GM12878 (cell line): ENCODE results near the gene NSMCE4A. TPM values are rescaled to one million over a fixed set of nuclear protein-coding genes. Genes with fewer than 3 reads are reported as not detected.

Experiments
- ATAC-seq: fragments of 200-7000 bp; cut with Tn5 transposase; 3 replicates; pipeline ENCODE4 v1.9.1; 2020; ENCODE audit warnings: mild to moderate bottlenecking, moderate library complexity
- BruUV-seq: library from RNA; stranded (reverse); fragments of 400-500 nt; replicated peaks from 2 replicates; lab custom pipeline; 2021; lab: Mats Ljungman, UMichigan
- CTCF ChIA-PET: fragments of 300-600 bp; sonication (Branson Sonifier 250); formaldehyde crosslinking; extraction: SDS; loops from one replicate; lab custom pipeline; 2021; ENCODE audit warnings: inconsistent platforms; lab: Yijun Ruan, JAX
- POLR2A ChIA-PET: fragments of 350-600 bp; formaldehyde crosslinking; extraction: SDS; loops from one replicate; lab custom pipeline; 2021; ENCODE audit warnings: inconsistent platforms; lab: Charles Lee
- RAD21 ChIA-PET: fragments of 300-600 bp; sonication (Branson Sonifier 250); formaldehyde crosslinking; loops from one replicate; lab custom pipeline; 2023; ENCODE audit warnings: antibody characterized with exemption; ENCODE audit not compliant: unreplicated experiment; lab: Charles Lee
- SMC1A ChIA-PET: fragments of 300-600 bp; sonication (Branson Sonifier 250); formaldehyde crosslinking; loops from one replicate; lab custom pipeline; 2023; ENCODE audit not compliant: unreplicated experiment, uncharacterized antibody; lab: Charles Lee
- DNase-seq: peaks from one replicate; pipeline ENCODE4 v3.0.0-alpha.2; 2011; ENCODE audit warnings: low read depth, low spot score
- FAIRE-seq: peaks from 3 replicates; lab custom pipeline; 2011; peaks lifted over from hg19 to GRCh38; lab: Jason Lieb, UNC
- H2AFZ ChIP-seq: 2 replicates; pipeline ENCODE4 v1.6.0; 2011; ENCODE audit warnings: low read depth, low read length, control low read depth; ENCODE audit not compliant: control insufficient read depth
- H3K27ac ChIP-seq: 2 replicates; pipeline ENCODE4 v1.5.1; 2011; ENCODE audit warnings: control low read depth; ENCODE audit not compliant: control insufficient read depth, insufficient read depth
- H3K27me3 ChIP-seq, 2 experiments: replicated peaks in 1 of 2; 2 replicates each; pipeline versions ENCODE4 v1.6.0 to v1.6.1; 2011; ENCODE audit warnings: low read length in 1 of 2; ENCODE audit not compliant: control insufficient read depth in 2 of 2, insufficient read depth in 2 of 2
- H3K36me3 ChIP-seq, 2 experiments: 2 replicates each; pipeline ENCODE4 v1.5.1; 2011; ENCODE audit warnings: low read length in 1 of 2; ENCODE audit not compliant: control insufficient read depth in 2 of 2, insufficient read depth in 2 of 2
- H3K4me1 ChIP-seq: 2 replicates; pipeline ENCODE4 v1.6.1; 2011; ENCODE audit warnings: mild to moderate bottlenecking, low read length, moderate library complexity, mixed read lengths; ENCODE audit not compliant: control insufficient read depth, insufficient read depth
- H3K4me2 ChIP-seq: 2 replicates; pipeline ENCODE4 v1.6.0; 2011; ENCODE audit warnings: control low read depth; ENCODE audit not compliant: control insufficient read depth, insufficient read depth
- H3K4me3 ChIP-seq: fragments of 200-600 bp; sonication (generic); 2 replicates; pipeline ENCODE4 v1.5.1; 2016
- H3K79me2 ChIP-seq: 2 replicates; pipeline ENCODE4 v1.6.0; 2011; ENCODE audit warnings: low read length; ENCODE audit not compliant: control insufficient read depth, insufficient read depth
- H3K9ac ChIP-seq: 2 replicates; pipeline ENCODE4 v1.8.0; 2011; ENCODE audit warnings: low read length, control low read depth, mixed read lengths; ENCODE audit not compliant: control insufficient read depth, insufficient read depth
- H3K9me3 ChIP-seq: replicated peaks from 3 replicates; pipeline ENCODE4 v1.5.1; 2011; ENCODE audit warnings: mild to moderate bottlenecking, low read length; ENCODE audit not compliant: control insufficient read depth, insufficient read depth
- H4K20me1 ChIP-seq: 2 replicates; pipeline ENCODE4 v1.6.0; 2011; ENCODE audit not compliant: control insufficient read depth, insufficient read depth
- BMI1 ChIP-seq: fragments of 450-650 bp; IDR thresholded peaks from 2 replicates; pipeline ENCODE4 v1.6.1; 2016; ENCODE audit warnings: mild to moderate bottlenecking, moderate library complexity, borderline replicate concordance
- CBFB ChIP-seq: IDR thresholded peaks from 2 replicates; pipeline ENCODE4 v1.6.1; 2016; ENCODE audit warnings: antibody characterized with exemption, low read depth
- CBX5 ChIP-seq: sonication (generic); IDR thresholded peaks from 2 replicates; pipeline ENCODE4 v1.6.1; 2016; ENCODE audit warnings: low read depth, moderate library complexity, mild to moderate bottlenecking, inconsistent platforms
- FOXK2 ChIP-seq: fragments of 450-650 bp; IDR thresholded peaks from 2 replicates; pipeline ENCODE4 v1.6.1; 2017; ENCODE audit warnings: mild to moderate bottlenecking, moderate library complexity
- IRF5 ChIP-seq: fragments of 450-650 bp; IDR thresholded peaks from 2 replicates; pipeline ENCODE4 v1.6.1; 2017; ENCODE audit warnings: borderline replicate concordance
- NBN ChIP-seq: fragments of 450-650 bp; IDR thresholded peaks from 2 replicates; pipeline ENCODE4 v1.6.1; 2016
- SMAD1 ChIP-seq: fragments of 450-650 bp; IDR thresholded peaks from 2 replicates; pipeline ENCODE4 v1.6.1; 2018; ENCODE audit warnings: mild to moderate bottlenecking, low read depth; ENCODE audit not compliant: partially characterized antibody
- TAF1 ChIP-seq: IDR thresholded peaks from 2 replicates; pipeline ENCODE4 v1.6.1; 2011; ENCODE audit warnings: mild to moderate bottlenecking, low read depth, low read length, borderline replicate concordance
- WGBS: methylation state at CpG from one replicate; pipeline ENCODE4 v1.1.6; 2016; ENCODE audit warnings: low lambda C conversion rate; ENCODE audit not compliant: insufficient replicate concordance, insufficient coverage; ENCODE audit errors: missing lambda C conversion rate; 5-methylcytosine and 5-hydroxymethylcytosine counted together
- in situ Hi-C: fragments of 300-500 bp; cut with MboI; formaldehyde crosslinking; loops from 9 replicates; pipeline ENCODE4 v1.14.3; 2018; ENCODE audit warnings: mixed read lengths
- intact Hi-C: fragments of 100-400 bp; cut with micrococcal nuclease; formaldehyde crosslinking; loops from one replicate; pipeline ENCODE4 v1.14.2; 2022; ENCODE audit not compliant: unreplicated experiment
- polyA plus RNA-seq, 11 experiments: library from polyadenylated mRNA; depleted of rRNA in 4 of 11; unstranded in 6 of 11; stranded (reverse) in 5 of 11; fragments of >200 nt; fragmentation: Nextera tagmentation in 4 of 11; fragmentation: Illumina TruSeq in 1 of 11; extraction: Ambion mirVana in 4 of 11; extraction: Trizol in 1 of 11; gene quantifications; 1 replicate in 1 of 11; 2 replicates in 10 of 11; pipeline versions ENCODE4 v1.2.1 to v1.2.3, GENCODE V29; 2011 to 2016; ENCODE audit warnings: inconsistent platforms in 2 of 11, missing spikeins in 2 of 11, low read depth in 1 of 11
- total RNA-seq, 4 experiments: library from RNA; depleted of rRNA in 3 of 4; stranded (reverse); fragments of >200 nt in 3 of 4; fragmentation: Illumina TruSeq in 1 of 4; extraction: Trizol in 1 of 4; gene quantifications; 2 replicates each; pipeline versions ENCODE4 v1.2.1 to v1.2.3, GENCODE V29; 2013 to 2021

The NSMCE4A gene
- total and polyA plus RNA-seq, 10 of the 15 experiments (the other 5 are each of a cell fraction or from before 2014, with no cell fraction given): 14.2 to 105 (median 76.1) TPM

GRCh38 chr10:121988361-121989324 is 13.6 kb upstream of the NSMCE4A start, which contains the start of gene TACC2:
TACC2 (plus strand) TSS chr10:121989163; CDS start chr10:122021982, 32,819 bp downstream.
- ChIA-PET RAD21 (no interaction called here), CTCF (no interaction called here), SMC1A (no interaction called here), POLR2A (no interaction called here)
- in situ Hi-C loops (no loop called here), intact Hi-C loops (no loop called here)
- Histone ChIP-seq H3K4me2 (no peak within 1 kb of the TSS), H2AFZ (no peak within 1 kb of the TSS), H3K4me1 (no peaks in the 10 kb centered on the region), H3K9me3 (peaks cover 2% of the 10 kb centered on the region; the same call in 2 of the 3 replicates), H3K4me3 (no peak within 1 kb of the TSS), H3K9ac (no peak within 1 kb of the TSS), H3K79me2 (no peaks in the 10 kb centered on the region), H3K27me3 (no peaks in the 10 kb centered on the region), H4K20me1 (no peaks in the 10 kb centered on the region), H3K27ac (no peak within 1 kb of the TSS), H3K36me3 (no peaks in the 10 kb centered on the region)
- no TSS peak for BruUV-seq
- TF ChIP-seq NBN (no peak), BMI1 (no peak), CBFB (no peak), FOXK2 (no peak), TAF1 (no peak), IRF5 (no peak), CBX5 (no peak), SMAD1 (no peak)
- DNase-seq (no peak), FAIRE-seq (no peak), ATAC-seq (no peak)
- WGBS: 54% methylated on average over 15 of the region's 15 CpGs
